ENCODE results near the gene SERPINB2. TPM values are rescaled to one million over a fixed set of nuclear protein-coding genes. Genes with fewer than 3 reads are reported as not detected.

SERPINB2 gene
- total RNA-seq, 2 donors from 2014 or later = not detected

DNA sequence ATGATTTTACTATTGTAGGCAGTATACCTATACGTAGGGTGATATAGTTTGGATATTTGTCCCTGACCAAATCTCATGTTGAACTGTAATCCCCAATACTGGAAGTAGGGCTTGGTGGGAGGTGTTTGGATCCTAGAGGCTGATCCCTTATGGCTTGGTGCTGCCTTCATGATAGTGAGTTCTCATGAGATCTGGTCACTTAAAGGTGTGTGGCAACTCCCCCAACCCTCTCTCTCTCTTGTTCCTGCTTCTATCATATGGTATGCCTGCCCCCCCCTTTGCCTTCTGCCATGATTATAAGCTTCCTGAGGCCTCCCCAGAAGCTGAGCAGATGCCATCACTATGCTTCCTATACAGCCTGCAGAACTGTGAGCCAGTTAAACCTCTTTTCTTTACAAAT lies 18.6 kb downstream of the SERPINB2 start:
- peaks cover under 1% of the 10 kb centered on the region for H3K27me3 Mint-ChIP-seq (ENCODE audit: insufficient read depth)
- H3K9ac ChIP-seq (ENCODE audit: extremely low read depth, low read length, poor library complexity, severe bottlenecking) = no peak overlapping the region
- WGBS, 2 experiments (ENCODE audit: insufficient coverage in 1 of 2, insufficient read length in 1 of 2) = 92% methylated on average over 1 of the region's 1 CpG; no CpG with 5 or more reads in 1 of the 2 experiments
- no peaks in the 10 kb centered on the region for H3K4me1 ChIP-seq (ENCODE audit: control insufficient read depth, insufficient read depth, low read length)
- H3K9me3 ChIP-seq (ENCODE audit: control insufficient read depth, low read length) = no peaks in the 10 kb centered on the region
- no peak overlapping the region for H3K4me3 ChIP-seq (ENCODE audit: low read length)
- no peaks in the 10 kb centered on the region for H3K36me3 ChIP-seq (ENCODE audit: control insufficient read depth, insufficient read depth, low read length)
- no peaks in the 10 kb centered on the region for H3K9me3 Mint-ChIP-seq
- no peak for DNase-seq
- no peak overlapping the region for H3K4me3 Mint-ChIP-seq
- H3K27me3 ChIP-seq (ENCODE audit: control insufficient read depth, insufficient read depth, low read length, poor library complexity, severe bottlenecking) = no peaks in the 10 kb centered on the region
- H3K27ac ChIP-seq (ENCODE audit: low read depth, low read length) = no peak overlapping the region
- TF ChIP-seq, protein P1, sequence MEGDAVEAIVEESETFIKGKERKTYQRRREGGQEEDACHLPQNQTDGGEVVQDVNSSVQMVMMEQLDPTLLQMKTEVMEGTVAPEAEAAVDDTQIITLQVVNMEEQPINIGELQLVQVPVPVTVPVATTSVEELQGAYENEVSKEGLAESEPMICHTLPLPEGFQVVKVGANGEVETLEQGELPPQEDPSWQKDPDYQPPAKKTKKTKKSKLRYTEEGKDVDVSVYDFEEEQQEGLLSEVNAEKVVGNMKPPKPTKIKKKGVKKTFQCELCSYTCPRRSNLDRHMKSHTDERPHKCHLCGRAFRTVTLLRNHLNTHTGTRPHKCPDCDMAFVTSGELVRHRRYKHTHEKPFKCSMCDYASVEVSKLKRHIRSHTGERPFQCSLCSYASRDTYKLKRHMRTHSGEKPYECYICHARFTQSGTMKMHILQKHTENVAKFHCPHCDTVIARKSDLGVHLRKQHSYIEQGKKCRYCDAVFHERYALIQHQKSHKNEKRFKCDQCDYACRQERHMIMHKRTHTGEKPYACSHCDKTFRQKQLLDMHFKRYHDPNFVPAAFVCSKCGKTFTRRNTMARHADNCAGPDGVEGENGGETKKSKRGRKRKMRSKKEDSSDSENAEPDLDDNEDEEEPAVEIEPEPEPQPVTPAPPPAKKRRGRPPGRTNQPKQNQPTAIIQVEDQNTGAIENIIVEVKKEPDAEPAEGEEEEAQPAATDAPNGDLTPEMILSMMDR (conservative IDR thresholded peaks at IDR 0.05) = no peak
- H3K27ac Mint-ChIP-seq = no peak overlapping the region
- H3K36me3 Mint-ChIP-seq (ENCODE audit: low read depth) = no peaks in the 10 kb centered on the region
- no peaks in the 10 kb centered on the region for H3K4me1 Mint-ChIP-seq

GRCh38 chr18:63907664-63908063 lies 20.2 kb downstream of the SERPINB2 start, which contains the start of gene SERPINB10:
Gene SERPINB10 (plus strand): TSS chr18:63907958. CDS start chr18:63915511, 7,553 bp downstream.
- no peaks in the 10 kb centered on the region for H3K4me1 ChIP-seq (ENCODE audit: control insufficient read depth, insufficient read depth, low read length)
- Mint-ChIP-seq H3K4me3 (no peak within 1 kb of the TSS), H3K27ac (no peak within 1 kb of the TSS), H3K36me3 (ENCODE audit: low read depth) (no peaks in the 10 kb centered on the region), H3K9me3 (no peaks in the 10 kb centered on the region), H3K27me3 (ENCODE audit: insufficient read depth) (peaks cover 2% of the 10 kb centered on the region), H3K4me1 (no peaks in the 10 kb centered on the region)
- TF ChIP-seq, protein P1 (conservative IDR thresholded peaks at IDR 0.05) = no peak
- H3K36me3 ChIP-seq (ENCODE audit: control insufficient read depth, insufficient read depth, low read length) = no peaks in the 10 kb centered on the region
- H3K27me3 ChIP-seq (ENCODE audit: control insufficient read depth, insufficient read depth, low read length, poor library complexity, severe bottlenecking) = no peaks in the 10 kb centered on the region
- no peaks in the 10 kb centered on the region for H3K9me3 ChIP-seq (ENCODE audit: control insufficient read depth, low read length)
- no peak within 1 kb of the TSS for H3K9ac ChIP-seq (ENCODE audit: extremely low read depth, low read length, poor library complexity, severe bottlenecking)
- H3K4me3 ChIP-seq (ENCODE audit: low read length) = no peak within 1 kb of the TSS
- DNase-seq = no peak
- no peak within 1 kb of the TSS for H3K27ac ChIP-seq (ENCODE audit: low read depth, low read length)

DNA sequence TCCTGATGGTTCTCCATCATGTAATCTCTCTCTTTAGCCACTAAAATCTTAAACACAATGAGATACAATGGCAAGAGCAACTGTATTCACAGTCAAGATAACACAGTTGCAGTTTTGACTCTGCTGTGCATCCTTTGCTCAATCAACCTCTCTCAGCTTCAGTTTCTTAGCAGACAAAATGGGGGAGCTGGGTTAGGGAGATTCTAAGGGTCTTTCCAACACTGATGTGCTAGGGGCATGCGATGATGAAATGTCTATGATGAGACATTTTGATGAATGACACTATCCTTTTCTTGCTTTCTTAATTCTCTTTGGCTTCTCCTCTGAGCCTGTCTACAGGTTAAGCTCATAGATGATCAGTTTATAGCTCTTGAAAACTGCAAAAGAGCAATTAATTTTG lies 21.4 kb downstream of the SERPINB2 start:
- no peak overlapping the region for H3K27ac Mint-ChIP-seq
- Histone ChIP-seq H3K27ac (ENCODE audit: low read depth, low read length) (no peak overlapping the region), H3K27me3 (ENCODE audit: control insufficient read depth, insufficient read depth, low read length, poor library complexity, severe bottlenecking) (no peaks in the 10 kb centered on the region), H3K9me3 (ENCODE audit: control insufficient read depth, low read length) (no peaks in the 10 kb centered on the region), H3K4me3 (ENCODE audit: low read length) (no peak overlapping the region), H3K9ac (ENCODE audit: extremely low read depth, low read length, poor library complexity, severe bottlenecking) (no peak overlapping the region), H3K4me1 (ENCODE audit: control insufficient read depth, insufficient read depth, low read length) (no peaks in the 10 kb centered on the region), H3K36me3 (ENCODE audit: control insufficient read depth, insufficient read depth, low read length) (no peaks in the 10 kb centered on the region)
- no peaks in the 10 kb centered on the region for H3K9me3 Mint-ChIP-seq
- H3K4me1 Mint-ChIP-seq = no peaks in the 10 kb centered on the region
- 80% methylated on average over 1 of the region's 1 CpG; no CpG with 5 or more reads in 1 of the 2 experiments for WGBS, 2 experiments (ENCODE audit: insufficient coverage in 1 of 2, insufficient read length in 1 of 2)
- TF ChIP-seq, protein P1 (conservative IDR thresholded peaks at IDR 0.05) = no peak
- no peak for DNase-seq
- no peaks in the 10 kb centered on the region for H3K36me3 Mint-ChIP-seq (ENCODE audit: low read depth)
- H3K4me3 Mint-ChIP-seq = no peak overlapping the region
- peaks cover 7% of the 10 kb centered on the region for H3K27me3 Mint-ChIP-seq (ENCODE audit: insufficient read depth)
